H1 (cell line): ENCODE data around the gene DENND5B. TPM values are rescaled to one million over a fixed set of nuclear protein-coding genes. Genes with fewer than 3 reads are reported as not detected.

Experiments
- CHD1 ChIP-seq: IDR thresholded peaks from 2 replicates; pipeline ENCODE4 v1.6.1; 2012; ENCODE audit warnings: low read depth, low read length, improper control_type of control experiment
- CHD7 ChIP-seq: fragments of 300-600 bp; sonication (generic); IDR thresholded peaks from 2 replicates; pipeline ENCODE4 v1.7.1; 2012; ENCODE audit warnings: low read length, moderate library complexity, mild to moderate bottlenecking, inconsistent platforms; ENCODE audit not compliant: insufficient replicate concordance
- CTCF ChIP-seq, 3 experiments: IDR thresholded peaks; 1 replicate in 2 of 3; 2 replicates in 1 of 3; pipeline versions ENCODE4 v1.5.1 to v1.6.1; 2011; ENCODE audit warnings: low read length in 3 of 3, mild to moderate bottlenecking in 3 of 3, inconsistent platforms in 2 of 3, low read depth in 1 of 3, moderate library complexity in 1 of 3; ENCODE audit not compliant: insufficient read depth in 1 of 3; ENCODE audit errors: control extremely low read depth in 1 of 3
- GTF2F1 ChIP-seq: IDR thresholded peaks from 2 replicates; pipeline ENCODE4 v1.6.1; 2012; ENCODE audit warnings: low read depth, low read length, improper control_type of control experiment, borderline replicate concordance
- JUND ChIP-seq: IDR thresholded peaks from 2 replicates; pipeline ENCODE4 v1.6.1; 2011; ENCODE audit warnings: mild to moderate bottlenecking, improper control_type of control experiment, low read length
- SRF ChIP-seq: IDR thresholded peaks from 2 replicates; pipeline ENCODE4 v1.6.1; 2011; ENCODE audit warnings: mild to moderate bottlenecking, low read depth, low read length, moderate library complexity
- USF2 ChIP-seq: IDR thresholded peaks from 2 replicates; pipeline ENCODE4 v1.6.1; 2011; ENCODE audit warnings: low read length, improper control_type of control experiment
- polyA plus RNA-seq, 7 experiments: library from polyadenylated mRNA; depleted of rRNA in 3 of 7; stranded (reverse) in 5 of 7; unstranded in 2 of 7; fragments of >200 nt in 5 of 7; fragments of 200-250 nt in 2 of 7; gene quantifications; 1 replicate in 5 of 7; 2 replicates in 1 of 7; 4 replicates in 1 of 7; pipeline versions ENCODE4 v1.2.1 to v1.2.3, GENCODE V29; 2011 to 2013; ENCODE audit warnings: missing spikeins in 2 of 7, mixed read lengths in 2 of 7
- total RNA-seq: library from RNA; stranded (reverse); fragmentation: NEBNext Ultra II Directional; extraction: Animal tissue kit (Norgen Biotek cat#: 25700); gene quantifications from 2 replicates; pipeline ENCODE4 v1.2.1, GENCODE V29; 2021

Gene DENND5B
- total and polyA plus RNA-seq, 2 of the 8 experiments (the other 6 are each of a cell fraction or from before 2014, with no cell fraction given) = 13.4 to 20.2 TPM

GRCh38 chr12:31491241-31491794 is 99.6 kb downstream of the DENND5B start (continued):
- no peak for TF ChIP-seq CHD7
- TF ChIP-seq CTCF (IDR thresholded peaks at IDR 0.05; ENCODE audit: control extremely low read depth in 1 of 3, insufficient read depth in 1 of 3, low read depth in 1 of 3, low read length in 3 of 3) = no peak
- TF ChIP-seq USF2 = no peak
- no peak for TF ChIP-seq GTF2F1
- no peak for TF ChIP-seq JUND
- no peak for TF ChIP-seq CHD1
- no peak for TF ChIP-seq SRF
